COR-L47 (cell line): ENCODE measurements around the gene PTK7.

Source experiments
- DNase-seq: peaks from one replicate; lab custom pipeline; 2025; lab: John Stamatoyannopoulos, UW

The PTK7 gene

GRCh38 chr6:43207286-43207685 lies 131.2 kb downstream of the PTK7 start:
- no peak for DNase-seq
